ENCODE results near the gene STPG2.

DNA sequence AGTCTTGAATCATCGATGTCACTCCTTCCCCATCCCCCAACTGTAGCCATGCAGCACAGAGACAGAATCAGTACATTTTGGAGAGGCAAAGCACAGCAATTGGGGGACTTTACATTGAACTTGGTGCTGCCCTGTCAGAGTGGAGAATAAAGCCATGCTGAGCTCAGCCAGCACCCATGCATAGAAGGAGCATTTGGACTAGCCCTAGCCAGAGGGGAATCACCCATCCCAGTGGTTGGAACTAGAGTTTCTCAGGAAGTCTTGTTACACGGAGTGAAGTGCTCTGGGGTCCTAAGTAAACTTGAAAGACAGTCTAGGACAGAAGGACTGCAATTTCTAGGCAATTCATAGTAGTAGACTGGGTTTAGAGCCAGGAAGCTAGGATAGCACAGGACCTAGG lies 49.6 kb downstream of the STPG2 start:
- TF ChIP-seq EZH2 (IDR thresholded peaks at IDR 0.05; ENCODE audit: borderline replicate concordance, insufficient read depth, low read depth, low read length, poor library complexity, severe bottlenecking): no peak
- TF ChIP-seq, protein P1, sequence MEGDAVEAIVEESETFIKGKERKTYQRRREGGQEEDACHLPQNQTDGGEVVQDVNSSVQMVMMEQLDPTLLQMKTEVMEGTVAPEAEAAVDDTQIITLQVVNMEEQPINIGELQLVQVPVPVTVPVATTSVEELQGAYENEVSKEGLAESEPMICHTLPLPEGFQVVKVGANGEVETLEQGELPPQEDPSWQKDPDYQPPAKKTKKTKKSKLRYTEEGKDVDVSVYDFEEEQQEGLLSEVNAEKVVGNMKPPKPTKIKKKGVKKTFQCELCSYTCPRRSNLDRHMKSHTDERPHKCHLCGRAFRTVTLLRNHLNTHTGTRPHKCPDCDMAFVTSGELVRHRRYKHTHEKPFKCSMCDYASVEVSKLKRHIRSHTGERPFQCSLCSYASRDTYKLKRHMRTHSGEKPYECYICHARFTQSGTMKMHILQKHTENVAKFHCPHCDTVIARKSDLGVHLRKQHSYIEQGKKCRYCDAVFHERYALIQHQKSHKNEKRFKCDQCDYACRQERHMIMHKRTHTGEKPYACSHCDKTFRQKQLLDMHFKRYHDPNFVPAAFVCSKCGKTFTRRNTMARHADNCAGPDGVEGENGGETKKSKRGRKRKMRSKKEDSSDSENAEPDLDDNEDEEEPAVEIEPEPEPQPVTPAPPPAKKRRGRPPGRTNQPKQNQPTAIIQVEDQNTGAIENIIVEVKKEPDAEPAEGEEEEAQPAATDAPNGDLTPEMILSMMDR (IDR thresholded peaks at IDR 0.05): no peak

Measured in B cell (primary cell).